Stimulated activated CD4-positive, alpha-beta T cell treated with anti-CD3 and anti-CD28 coated beads, Interleukin-4, amount 100 ng/mL, for 24 hours (primary cell): ENCODE measurements around the gene OLFM2.
"Not testable (repeated sequence)": the region's sequence is repeated elsewhere in the genome, so short reads cannot be mapped to it uniquely, and the experiment has no call there.

Source experiments
- DNase-seq: peaks from one replicate; pipeline ENCODE4 v3.0.0-alpha.2; 2020

The OLFM2 gene

GRCh38 chr19:9823816-9824215 lies 112.5 kb downstream of the OLFM2 start:
- no peak for DNase-seq

DNA sequence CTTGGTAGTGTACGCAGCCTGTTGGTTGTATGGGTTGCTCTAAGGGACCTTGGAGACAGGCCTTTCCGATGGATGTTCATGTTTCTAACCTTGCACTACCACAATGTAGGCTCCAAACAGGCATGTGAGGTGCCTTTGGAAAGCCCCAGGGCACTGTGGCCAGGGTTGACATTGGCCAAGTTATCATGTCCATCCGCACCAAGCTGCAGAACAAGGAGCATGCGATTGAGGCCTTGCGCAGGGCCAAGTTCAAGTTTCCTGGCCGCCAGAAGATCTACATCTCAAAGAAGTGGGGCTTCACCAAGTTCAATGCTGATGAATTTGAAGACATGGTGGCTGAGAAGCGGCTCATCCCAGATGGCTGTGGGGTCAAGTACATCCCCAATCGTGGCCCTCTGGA lies 116.3 kb downstream of the OLFM2 start:
- not testable (repeated sequence) for DNase-seq

- DNase-seq, result no peak
Observed at GRCh38 chr19:9819596-9819909, 116.8 kb downstream of the OLFM2 start.

- peak; percentile 100 for DNase-seq
Observed at GRCh38 chr19:9818734-9819595, 117.3 kb downstream of the OLFM2 start, which contains the start of gene FBXL12. FBXL12 (minus strand) TSS chr19:9819079; CDS start chr19:9818813, 266 bp downstream.

GRCh38 chr19:9818175-9818733 lies 118.1 kb downstream of the OLFM2 start:
- no peak for DNase-seq

DNA sequence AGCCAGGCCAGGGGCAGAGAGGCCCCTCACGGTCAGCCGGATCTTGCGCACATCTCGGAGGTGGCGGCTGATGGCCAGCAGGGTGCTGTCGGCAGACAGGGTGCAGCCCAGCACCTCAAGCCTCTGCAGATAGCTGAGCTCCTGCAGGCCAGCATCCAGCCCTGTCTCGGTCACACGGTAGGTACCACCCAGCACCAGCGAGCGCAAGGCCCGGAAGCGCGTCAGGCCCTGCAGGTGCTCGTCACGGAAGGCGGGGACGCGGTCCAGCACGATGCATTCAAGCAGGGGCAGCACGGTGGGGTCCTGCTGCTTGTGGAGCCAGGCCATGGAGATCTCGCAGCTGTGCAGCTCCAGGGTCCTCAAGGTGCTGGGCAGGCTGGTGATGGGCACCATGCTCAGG lies 125.2 kb downstream of the OLFM2 start:
- DNase-seq, result no peak

DNA sequence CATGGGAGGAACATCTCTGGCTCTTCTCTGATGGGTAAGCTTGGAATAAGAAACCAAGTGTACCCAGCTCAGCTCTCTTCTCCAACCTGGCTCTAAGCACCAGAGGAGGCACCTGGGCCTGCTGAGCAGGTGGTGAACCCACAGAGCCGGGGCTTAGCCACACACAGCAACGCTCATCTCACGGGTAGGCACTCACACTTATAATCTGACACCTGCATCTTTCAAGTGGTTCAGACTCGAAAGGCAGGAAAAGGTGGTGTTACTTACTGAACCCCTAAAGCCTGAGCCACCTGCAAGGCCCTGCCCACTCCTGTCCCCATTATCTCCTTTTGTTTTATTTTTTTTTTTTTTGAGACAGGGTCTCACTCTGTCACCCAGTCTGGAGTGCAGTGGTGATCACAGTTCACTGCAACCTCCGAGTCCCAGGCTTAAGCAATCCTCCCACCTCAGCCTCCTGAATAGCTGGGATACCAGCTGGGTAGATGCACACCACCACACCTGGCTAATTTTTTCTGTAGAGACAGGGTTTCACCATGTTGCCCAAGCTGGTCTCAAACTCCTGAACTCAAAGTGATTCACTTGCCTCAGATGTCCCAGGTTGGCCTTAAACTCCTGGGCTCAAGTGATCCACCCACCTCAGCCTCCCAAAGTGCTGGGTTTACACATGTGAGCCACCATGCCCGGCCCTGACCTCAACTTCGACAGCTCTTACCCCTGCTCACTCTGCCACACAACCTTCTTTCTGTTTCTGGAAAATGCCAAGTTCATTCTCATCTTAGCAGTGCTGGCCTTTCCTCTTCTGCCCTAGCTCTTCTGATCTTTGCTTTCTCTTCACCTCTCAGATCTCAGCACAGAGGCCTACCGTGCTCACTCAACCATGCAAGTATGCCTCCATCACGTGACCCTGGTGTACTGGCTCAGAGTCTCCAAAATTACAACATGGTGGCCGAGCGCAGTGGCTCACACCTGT lies 127.2 kb downstream of the OLFM2 start:
- no peak for DNase-seq

GRCh38 chr19:9806803-9807202 lies 129.5 kb downstream of the OLFM2 start:
- DNase-seq, result no peak
